CD4-positive, alpha-beta memory T cell (primary cell): Measurements from ENCODE around the gene SPDYE18. TPM values are rescaled to one million over a fixed set of nuclear protein-coding genes. Genes with fewer than 3 reads are reported as not detected.
A peak's percentile ranks its signal among the peaks of the same experiment; 100 is the strongest.
"Not testable (repeated sequence)": the region's sequence is repeated elsewhere in the genome, so short reads cannot be mapped to it uniquely, and the experiment has no call there.

Source experiments
- CTCF ChIA-PET: fragments of 350-600 bp; sonication (Branson Sonifier 250); formaldehyde crosslinking; loops from one replicate; lab custom pipeline; 2021; ENCODE audit warnings: inconsistent platforms; ENCODE audit not compliant: partially characterized antibody; lab: Charles Lee
- POLR2A ChIA-PET: fragments of 350-600 bp; sonication (Branson Sonifier 250); formaldehyde crosslinking; loops from one replicate; lab custom pipeline; 2021; ENCODE audit not compliant: partially characterized antibody; lab: Charles Lee
- DNase-seq, 5 donors: peaks; one replicate each; pipeline versions ENCODE4 v3.0.0 to v3.0.0-alpha.2; 2020 to 2022; ENCODE audit warnings: mixed read lengths in 1 of 5
- H3K27ac ChIP-seq: one replicate; pipeline ENCODE4 v1.7.0; 2013; ENCODE audit warnings: low read depth, low read length
- H3K27me3 ChIP-seq: 2 replicates; pipeline ENCODE4 v1.7.0; 2013; ENCODE audit warnings: mild to moderate bottlenecking, low read length, moderate library complexity; ENCODE audit not compliant: insufficient read depth
- H3K36me3 ChIP-seq: 2 replicates; pipeline ENCODE4 v1.7.0; 2013; ENCODE audit warnings: mild to moderate bottlenecking, low read length, moderate library complexity; ENCODE audit not compliant: insufficient read depth
- H3K4me1 ChIP-seq: 2 replicates; pipeline ENCODE4 v1.7.0; 2013; ENCODE audit warnings: mild to moderate bottlenecking, low read length, moderate library complexity; ENCODE audit not compliant: insufficient read depth
- H3K4me3 ChIP-seq, 2 donors: one replicate each; pipeline ENCODE4 v1.7.0; 2013; ENCODE audit warnings: low read length in 2 of 2, mild to moderate bottlenecking in 1 of 2
- H3K9me3 ChIP-seq, 2 donors: one replicate each; pipeline ENCODE4 v1.7.0; 2013; ENCODE audit warnings: low read length in 2 of 2, control low read depth in 1 of 2; ENCODE audit not compliant: control insufficient read depth in 1 of 2
- H3K27ac Mint-ChIP-seq, 7 donors: one replicate each; pipeline ENCODE4 v1.8.0; 2020 to 2021; ENCODE audit warnings: mixed read lengths in 7 of 7, mild to moderate bottlenecking in 6 of 7, inconsistent platforms in 3 of 7, moderate library complexity in 3 of 7
- H3K27me3 Mint-ChIP-seq, 2 donors: one replicate each; pipeline ENCODE4 v1.8.0; 2020 to 2021; ENCODE audit warnings: mixed read lengths in 2 of 2
- H3K36me3 Mint-ChIP-seq, 2 donors: one replicate each; pipeline ENCODE4 v1.8.0; 2020 to 2021; ENCODE audit warnings: mixed read lengths in 2 of 2, inconsistent platforms in 1 of 2, mild to moderate bottlenecking in 1 of 2
- H3K4me1 Mint-ChIP-seq, 4 donors: one replicate each; pipeline ENCODE4 v1.8.0; 2020 to 2021; ENCODE audit warnings: mixed read lengths in 4 of 4, mild to moderate bottlenecking in 1 of 4
- H3K4me3 Mint-ChIP-seq, 8 donors: one replicate each; pipeline ENCODE4 v1.8.0; 2020 to 2021; ENCODE audit warnings: mixed read lengths in 8 of 8, mild to moderate bottlenecking in 7 of 8, moderate library complexity in 6 of 8, inconsistent platforms in 3 of 8
- H3K9me3 Mint-ChIP-seq, 8 donors: one replicate each; pipeline ENCODE4 v1.8.0; 2020 to 2021; ENCODE audit warnings: mixed read lengths in 8 of 8, mild to moderate bottlenecking in 5 of 8, inconsistent platforms in 3 of 8, moderate library complexity in 1 of 8
- intact Hi-C: fragments of 100-400 bp; cut with micrococcal nuclease; formaldehyde crosslinking; loops from one replicate; pipeline ENCODE4 v1.15.1; 2023
- polyA plus RNA-seq, 2 donors: library from polyadenylated mRNA; unstranded; fragments of 300-500 nt; fragmentation: Illumina TruSeq; gene quantifications; one replicate each; pipeline ENCODE4 v1.2.3, GENCODE V29; 2021
- total RNA-seq, 2 experiments: library from RNA; stranded (reverse); gene quantifications; one replicate each; pipeline ENCODE4 v1.2.3, GENCODE V29; 2021

The SPDYE18 gene, protein sequence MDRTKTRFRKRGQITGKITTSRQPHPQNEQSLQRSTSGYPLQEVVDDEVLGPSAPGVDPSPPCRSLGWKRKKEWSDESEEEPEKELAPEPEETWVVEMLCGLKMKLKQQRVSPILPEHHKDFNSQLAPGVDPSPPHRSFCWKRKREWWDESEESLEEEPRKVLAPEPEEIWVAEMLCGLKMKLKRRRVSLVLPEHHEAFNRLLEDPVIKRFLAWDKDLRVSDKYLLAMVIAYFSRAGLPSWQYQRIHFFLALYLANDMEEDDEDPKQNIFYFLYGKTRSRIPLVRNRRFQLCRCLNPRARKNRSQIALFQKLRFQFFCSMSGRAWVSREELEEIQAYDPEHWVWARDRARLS
- total RNA-seq (1 to 10 TPM; 1.5 to 2.8 TPM), polyA plus RNA-seq (not detected)

DNA sequence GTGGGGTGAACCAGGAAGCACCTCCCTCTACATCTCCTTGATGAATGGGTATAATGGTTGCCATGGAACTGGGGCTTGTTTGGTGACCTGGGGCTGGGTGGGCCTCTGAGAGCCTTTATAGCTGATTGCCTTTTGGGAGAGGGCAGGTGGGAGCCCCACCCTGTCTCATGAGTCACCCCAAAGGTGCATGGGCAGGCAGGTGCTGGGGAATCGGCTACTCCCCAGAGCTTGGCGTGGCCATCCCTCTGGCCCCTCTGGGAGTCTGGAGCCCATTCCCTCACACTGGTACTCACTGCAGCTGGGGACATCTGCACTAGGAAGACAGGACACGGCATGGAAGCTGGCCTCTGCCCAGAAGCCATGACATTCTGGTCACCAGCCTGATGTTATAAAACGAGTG, at the start of gene SPDYE18:
Gene SPDYE18 (minus strand): TSS at position 2 of the 400 bp plus-strand sequence. CDS start 2,046 bp downstream, outside the sequence.
- H3K9me3 Mint-ChIP-seq, H3K27me3 ChIP-seq, H3K4me1 Mint-ChIP-seq, H3K4me1 ChIP-seq, H3K9me3 ChIP-seq, intact Hi-C loops, POLR2A ChIA-PET, H3K27me3 Mint-ChIP-seq, H3K4me3 ChIP-seq, CTCF ChIA-PET, H3K36me3 Mint-ChIP-seq, H3K27ac ChIP-seq, H3K36me3 ChIP-seq, H3K4me3 Mint-ChIP-seq: not testable (repeated sequence)
- DNase-seq = peak in 1 of 5 donors; percentile 37
- peak within 1 kb of the TSS in 1 of 7 donors; percentile 6 for H3K27ac Mint-ChIP-seq

DNA sequence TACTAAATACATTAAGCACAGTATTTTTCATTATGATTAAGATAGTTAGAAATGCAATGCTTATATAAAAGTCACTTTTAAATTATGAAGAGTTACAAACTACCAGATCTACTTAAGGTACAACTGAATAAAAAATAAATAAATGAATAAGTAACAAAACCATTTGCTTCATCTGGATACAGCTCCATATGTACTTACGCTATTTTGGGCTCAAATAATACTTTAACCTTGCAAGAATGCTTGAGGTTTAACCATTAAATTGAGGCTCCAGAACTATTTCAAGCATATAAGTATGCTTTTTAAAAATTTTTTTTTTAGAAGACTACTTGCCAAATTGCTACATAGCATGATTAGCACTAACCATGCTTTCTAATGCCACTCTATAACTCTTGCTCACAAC, 46.0 kb upstream of the SPDYE18 start:
- H3K4me1 Mint-ChIP-seq, H3K27ac ChIP-seq, H3K9me3 Mint-ChIP-seq, H3K27ac Mint-ChIP-seq, H3K36me3 ChIP-seq, DNase-seq, H3K27me3 ChIP-seq, H3K9me3 ChIP-seq, H3K4me1 ChIP-seq, intact Hi-C loops, CTCF ChIA-PET, H3K36me3 Mint-ChIP-seq, POLR2A ChIA-PET, H3K4me3 ChIP-seq, H3K4me3 Mint-ChIP-seq, H3K27me3 Mint-ChIP-seq: not testable (repeated sequence)

- POLR2A ChIA-PET, H3K4me1 ChIP-seq, H3K27me3 Mint-ChIP-seq, H3K36me3 ChIP-seq, H3K9me3 Mint-ChIP-seq, DNase-seq, H3K27me3 ChIP-seq, H3K27ac Mint-ChIP-seq, intact Hi-C loops, H3K27ac ChIP-seq, H3K4me3 Mint-ChIP-seq, H3K36me3 Mint-ChIP-seq, H3K4me3 ChIP-seq, CTCF ChIA-PET, H3K4me1 Mint-ChIP-seq, H3K9me3 ChIP-seq: not testable (repeated sequence)
Observed at GRCh38 chr7:77107659-77108058, 45.3 kb upstream of the SPDYE18 start.

DNA sequence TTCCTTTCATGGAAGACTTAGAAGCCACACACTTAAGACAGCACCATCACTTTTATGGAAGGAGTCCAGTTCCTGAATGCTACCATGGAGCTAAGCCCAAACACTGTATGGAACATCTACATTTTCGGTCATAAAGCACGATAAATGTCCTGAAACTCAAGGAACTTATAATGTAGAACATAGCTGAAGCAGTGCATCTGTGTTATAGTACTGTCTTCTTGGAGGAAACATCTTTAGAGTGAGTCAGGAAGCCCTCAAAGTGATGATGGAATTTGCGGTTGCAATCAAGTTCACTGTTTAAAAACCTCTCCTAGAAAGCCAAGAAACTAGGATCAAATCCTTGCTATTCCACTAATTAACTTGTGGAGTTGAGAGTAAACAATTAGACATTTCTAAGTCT, 43.5 kb upstream of the SPDYE18 start:
- H3K27ac ChIP-seq, H3K4me1 Mint-ChIP-seq, intact Hi-C loops, H3K36me3 ChIP-seq, H3K27me3 ChIP-seq, H3K4me3 Mint-ChIP-seq, H3K4me3 ChIP-seq, H3K9me3 ChIP-seq, H3K4me1 ChIP-seq, DNase-seq, POLR2A ChIA-PET, H3K27me3 Mint-ChIP-seq, H3K27ac Mint-ChIP-seq, CTCF ChIA-PET, H3K9me3 Mint-ChIP-seq, H3K36me3 Mint-ChIP-seq: not testable (repeated sequence)

DNA sequence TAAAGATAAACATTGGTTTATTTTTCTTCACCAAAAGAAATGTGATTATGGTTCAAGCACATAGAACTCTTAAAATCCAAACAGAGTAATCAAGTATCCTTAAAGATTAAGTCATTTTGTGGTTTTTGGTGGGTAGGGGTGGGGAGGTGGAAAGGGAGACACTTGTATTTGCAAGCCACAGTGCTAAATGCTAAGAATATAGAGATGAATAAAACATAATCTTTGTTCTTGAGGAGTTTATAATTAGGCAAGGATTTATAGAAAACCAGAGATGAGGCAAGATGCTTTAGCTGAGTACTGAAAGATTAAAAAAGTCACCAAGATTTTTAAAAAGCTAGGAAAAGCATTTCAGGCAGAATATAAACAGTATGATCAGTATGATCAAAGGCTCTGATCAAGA, 40.3 kb upstream of the SPDYE18 start:
- POLR2A ChIA-PET, H3K9me3 Mint-ChIP-seq, H3K4me3 ChIP-seq, H3K4me1 ChIP-seq, H3K27ac ChIP-seq, H3K36me3 ChIP-seq, H3K9me3 ChIP-seq, H3K36me3 Mint-ChIP-seq, H3K4me3 Mint-ChIP-seq, H3K27me3 ChIP-seq, H3K4me1 Mint-ChIP-seq, H3K27me3 Mint-ChIP-seq, intact Hi-C loops, H3K27ac Mint-ChIP-seq, DNase-seq, CTCF ChIA-PET: not testable (repeated sequence)

DNA sequence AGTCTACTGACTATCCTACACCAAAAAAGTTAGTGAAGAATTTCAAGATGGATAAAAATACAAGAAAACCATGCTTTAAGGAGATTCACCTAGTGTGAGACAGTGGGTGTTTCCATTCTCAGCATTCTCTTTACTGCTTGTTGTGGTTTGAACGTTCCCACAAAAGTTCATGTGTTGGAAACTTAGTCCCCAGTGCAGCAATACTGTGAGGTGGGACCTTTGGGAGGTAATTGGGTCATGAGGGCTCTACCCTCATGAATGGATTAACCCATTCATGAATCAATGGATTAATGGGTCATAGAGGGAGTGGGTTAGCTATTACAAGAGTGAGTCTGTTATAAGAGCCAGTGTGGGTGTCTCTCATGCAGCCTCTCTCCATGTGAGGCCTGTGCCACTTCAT, 38.8 kb upstream of the SPDYE18 start:
- intact Hi-C loops, CTCF ChIA-PET, H3K27ac ChIP-seq, H3K36me3 Mint-ChIP-seq, H3K27me3 ChIP-seq, H3K9me3 Mint-ChIP-seq, H3K4me1 ChIP-seq, H3K27me3 Mint-ChIP-seq, H3K4me1 Mint-ChIP-seq, H3K9me3 ChIP-seq, H3K4me3 ChIP-seq, H3K27ac Mint-ChIP-seq, POLR2A ChIA-PET, DNase-seq, H3K36me3 ChIP-seq, H3K4me3 Mint-ChIP-seq: not testable (repeated sequence)

DNA sequence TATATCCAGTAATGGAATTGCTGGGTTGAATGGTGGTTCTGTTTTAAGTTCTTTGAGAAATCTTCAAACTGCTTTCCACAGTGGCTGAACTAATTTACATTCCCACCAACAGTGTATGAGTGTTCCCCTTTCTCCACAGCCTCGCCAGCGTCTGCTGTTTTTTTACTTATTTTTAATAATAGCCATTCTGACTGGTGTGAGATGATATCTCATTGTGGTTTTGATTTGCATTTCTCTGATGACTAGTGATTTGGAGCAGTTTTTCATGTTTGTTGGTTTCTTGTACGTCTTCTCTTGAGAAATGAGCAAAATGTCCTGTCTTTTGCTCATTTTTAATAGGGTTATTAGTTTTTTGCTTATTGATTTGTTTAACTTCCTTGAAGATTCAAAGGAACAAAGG, 38.1 kb upstream of the SPDYE18 start:
- H3K27me3 ChIP-seq, H3K4me1 Mint-ChIP-seq, DNase-seq, H3K27me3 Mint-ChIP-seq, H3K27ac ChIP-seq, H3K9me3 Mint-ChIP-seq, H3K4me3 Mint-ChIP-seq, CTCF ChIA-PET, H3K9me3 ChIP-seq, H3K36me3 ChIP-seq, POLR2A ChIA-PET, H3K4me1 ChIP-seq, H3K27ac Mint-ChIP-seq, intact Hi-C loops, H3K36me3 Mint-ChIP-seq, H3K4me3 ChIP-seq: not testable (repeated sequence)

DNA sequence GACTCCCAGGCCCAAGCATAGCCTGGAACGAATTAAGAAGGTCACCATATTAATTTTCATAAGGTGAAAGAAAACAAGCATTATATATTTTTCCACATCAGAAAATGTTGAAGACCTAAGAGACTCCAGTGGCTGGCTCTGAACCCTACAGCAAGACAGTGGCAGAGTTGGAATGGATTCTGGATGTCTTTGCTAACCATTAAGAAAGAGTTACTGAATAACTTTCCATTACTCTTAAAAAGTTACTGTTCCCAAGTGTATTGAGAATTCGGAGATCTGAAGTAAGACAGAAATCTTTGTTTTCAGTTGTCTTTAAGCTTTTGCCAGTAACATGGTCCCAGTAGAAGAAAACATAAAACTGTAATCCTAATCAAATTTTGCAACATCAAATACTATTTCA, 29.9 kb upstream of the SPDYE18 start:
- H3K27me3 Mint-ChIP-seq, H3K9me3 Mint-ChIP-seq, DNase-seq, H3K4me3 ChIP-seq, H3K27me3 ChIP-seq, intact Hi-C loops, H3K27ac ChIP-seq, H3K9me3 ChIP-seq, CTCF ChIA-PET, H3K4me1 Mint-ChIP-seq, H3K4me1 ChIP-seq, H3K27ac Mint-ChIP-seq, H3K4me3 Mint-ChIP-seq, H3K36me3 ChIP-seq, POLR2A ChIA-PET: not testable (repeated sequence)
- peaks cover 13 to 19% of the 10 kb centered on the region in 2 donors for H3K36me3 Mint-ChIP-seq
